ENCODE measurements around the gene SNX25. TPM values are rescaled to one million over a fixed set of nuclear protein-coding genes. Genes with fewer than 3 reads are reported as not detected.

SNX25 gene
- total and polyA plus RNA-seq, 8 donors: 4.8 to 15.0 (median 10.9) TPM

- ATAC-seq: no peak
- no peak for FAIRE-seq
- 91 to 94% methylated on average over 13 of the region's 13 CpGs for WGBS, 2 donors
- TF ChIP-seq CTCF (IDR thresholded peaks at IDR 0.05): no peak
- H3K27ac ChIP-seq: no peak overlapping the region
- H3K4me1 ChIP-seq: no peaks in the 10 kb centered on the region
- H3K4me3 ChIP-seq: no peak overlapping the region
- no peaks in the 10 kb centered on the region for H3K9me3 ChIP-seq
- DNase-seq: no peak
- intact Hi-C loops (cut with DNase I): no loop called here
- H3K36me3 ChIP-seq: peaks cover 0 to 12% (median 0%) of the 10 kb centered on the region in 3 donors
- H3K27me3 ChIP-seq: no peaks in the 10 kb centered on the region
These were observed 142.3 kb downstream of the SNX25 start for GRCh38 chr4:185351691-185352090.

GRCh38 chr4:185352202-185352601 is 142.8 kb downstream of the SNX25 start:
- H3K27ac ChIP-seq: no peak overlapping the region
- peaks cover 0 to 10% (median 0%) of the 10 kb centered on the region in 3 donors for H3K36me3 ChIP-seq
- FAIRE-seq: no peak
- H3K4me3 ChIP-seq: no peak overlapping the region
- no peak for DNase-seq
- no peaks in the 10 kb centered on the region for H3K9me3 ChIP-seq
- ATAC-seq: no peak
- no peaks in the 10 kb centered on the region for H3K27me3 ChIP-seq
- no peaks in the 10 kb centered on the region for H3K4me1 ChIP-seq
- intact Hi-C loops (cut with DNase I): no loop called here
- WGBS, 2 donors: 88 to 89% methylated on average over 7 of the region's 7 CpGs
- TF ChIP-seq CTCF (IDR thresholded peaks at IDR 0.05): no peak

GRCh38 chr4:185352741-185353140 is 143.3 kb downstream of the SNX25 start:
- intact Hi-C loops (cut with DNase I): no loop called here
- ATAC-seq (no peak), DNase-seq (no peak), FAIRE-seq (no peak)
- Histone ChIP-seq H3K4me3 (no peak overlapping the region), H3K36me3 (peaks cover 0 to 10% (median 0%) of the 10 kb centered on the region in 3 donors), H3K27ac (no peak overlapping the region), H3K4me1 (no peaks in the 10 kb centered on the region), H3K9me3 (no peaks in the 10 kb centered on the region), H3K27me3 (no peaks in the 10 kb centered on the region)
- WGBS, 2 donors: 97 to 100% methylated on average over 2 of the region's 2 CpGs
- no peak for TF ChIP-seq CTCF (IDR thresholded peaks at IDR 0.05)

GRCh38 chr4:185357211-185357610 is 147.8 kb downstream of the SNX25 start:
- no peaks in the 10 kb centered on the region for H3K9me3 ChIP-seq
- no peak for TF ChIP-seq CTCF (IDR thresholded peaks at IDR 0.05)
- ATAC-seq (peak in 1 of 4 donors; percentile 44), FAIRE-seq (no peak), DNase-seq (no peak)
- H3K27me3 ChIP-seq: no peaks in the 10 kb centered on the region
- no peak overlapping the region for H3K27ac ChIP-seq
- H3K36me3 ChIP-seq: peaks cover 0 to 10% (median 0%) of the 10 kb centered on the region in 3 donors
- 93 to 94% methylated on average over 5 of the region's 5 CpGs for WGBS, 2 donors
- intact Hi-C loops (cut with DNase I): no loop called here
- no peaks in the 10 kb centered on the region for H3K4me1 ChIP-seq
- no peak overlapping the region for H3K4me3 ChIP-seq

GRCh38 chr4:185357733-185358440 is 148.5 kb downstream of the SNX25 start:
- TF ChIP-seq CTCF (IDR thresholded peaks at IDR 0.05): no peak
- Histone ChIP-seq H3K4me3 (no peak overlapping the region), H3K4me1 (no peaks in the 10 kb centered on the region), H3K36me3 (peaks cover 0 to 6% (median 0%) of the 10 kb centered on the region in 3 donors), H3K27me3 (no peaks in the 10 kb centered on the region), H3K9me3 (no peaks in the 10 kb centered on the region), H3K27ac (no peak overlapping the region)
- intact Hi-C loops (cut with DNase I): no loop called here
- no peak for ATAC-seq
- no peak for DNase-seq
- WGBS, 2 donors: 73 to 83% methylated on average over 7 of the region's 7 CpGs
- FAIRE-seq: no peak
